Measurements from ENCODE around the gene WBP2.

DNA sequence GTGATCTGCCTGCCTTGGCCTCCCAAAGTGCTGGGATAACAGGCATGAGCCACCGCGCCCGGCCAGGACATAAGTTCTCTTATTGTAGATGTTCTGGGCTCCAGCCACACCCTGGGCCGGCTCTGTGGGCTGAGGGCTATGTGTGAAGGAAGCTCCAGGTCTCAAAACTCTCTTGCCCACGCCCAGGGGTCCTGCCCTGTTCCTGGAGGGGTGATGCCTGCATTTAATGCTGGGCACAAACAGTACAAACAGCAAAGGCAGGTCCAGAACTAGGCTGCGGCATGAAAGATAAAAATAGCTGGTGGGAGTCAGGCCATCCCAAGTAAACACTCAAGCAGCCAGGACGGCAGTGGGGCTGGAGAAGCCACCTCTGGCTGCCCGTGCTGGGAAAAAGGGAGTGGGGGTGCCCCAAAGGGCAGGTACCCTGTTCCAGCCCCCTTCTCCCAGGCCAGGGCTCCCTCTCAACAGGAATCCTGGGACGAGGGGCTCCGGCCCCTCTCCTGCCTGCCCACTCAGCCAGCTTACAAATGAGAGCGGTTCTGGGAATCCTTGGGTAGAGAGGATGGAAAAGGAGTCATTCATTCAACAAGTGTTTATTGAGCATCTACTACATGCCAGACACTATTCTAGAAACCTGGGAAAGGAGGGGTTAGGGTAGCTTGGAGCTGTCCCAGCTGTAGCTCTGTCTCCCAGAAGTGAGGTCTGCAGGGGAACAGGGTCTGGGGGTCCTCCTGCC, 18.6 kb upstream of the WBP2 start:
- TF ChIP-seq RARA (CRISPR knock-in tag; IDR thresholded peaks at IDR 0.05) = no peak
- no peak for TF ChIP-seq ZNF207 (IDR thresholded peaks at IDR 0.05; ENCODE audit: borderline replicate concordance)

All from HepG2 (cell line).